Endothelial cell of umbilical vein (primary cell): ENCODE measurements around the gene DSPP. TPM values are rescaled to one million over a fixed set of nuclear protein-coding genes. Genes with fewer than 3 reads are reported as not detected.

Source experiments
- BruUV-seq: library from RNA; stranded (reverse); fragments of 400-500 nt; replicated peaks from 2 replicates; lab custom pipeline; 2021; lab: Mats Ljungman, UMichigan
- CTCF ChIA-PET: fragments of 300-600, 350-600 bp; sonication (Branson Sonifier 250); formaldehyde crosslinking; loops from one replicate; lab custom pipeline; 2021; ENCODE audit warnings: antibody characterized with exemption, inconsistent platforms; lab: Charles Lee
- POLR2A ChIA-PET: fragments of 300-600, 350-600 bp; sonication (Branson Sonifier 250); formaldehyde crosslinking; loops from one replicate; lab custom pipeline; 2021; ENCODE audit warnings: antibody characterized with exemption, inconsistent platforms; lab: Charles Lee
- DNase-seq: peaks from one replicate; pipeline ENCODE4 v3.0.0-alpha.2; 2011; ENCODE audit warnings: low read depth, low spot score
- FAIRE-seq: peaks from 2 replicates; lab custom pipeline; 2011; peaks lifted over from hg19 to GRCh38; lab: Jason Lieb, UNC
- H2AFZ ChIP-seq: 2 replicates; pipeline ENCODE4 v1.6.0; 2012; ENCODE audit warnings: low read depth, low read length, control low read depth, inconsistent platforms
- H3K27ac ChIP-seq: 2 replicates; pipeline ENCODE4 v1.5.1; 2011; ENCODE audit warnings: low read depth, mild to moderate bottlenecking, control low read depth, low read length, moderate library complexity; ENCODE audit not compliant: insufficient read depth
- H3K27me3 ChIP-seq, 2 experiments: 2 replicates each; pipeline versions ENCODE4 v1.6.0 to v1.6.1; 2011; ENCODE audit warnings: low read length in 2 of 2, mixed read lengths in 1 of 2; ENCODE audit not compliant: control insufficient read depth in 2 of 2, insufficient read depth in 2 of 2
- H3K36me3 ChIP-seq, 2 experiments: 2 replicates in 1 of 2; 3 replicates in 1 of 2; pipeline ENCODE4 v1.5.1; 2011; ENCODE audit warnings: low read length in 2 of 2, mild to moderate bottlenecking in 1 of 2, moderate library complexity in 1 of 2; ENCODE audit not compliant: control insufficient read depth in 2 of 2, insufficient read depth in 2 of 2; ENCODE audit errors: extremely low read depth in 1 of 2
- H3K4me1 ChIP-seq: 3 replicates; pipeline ENCODE4 v1.5.1; 2011; ENCODE audit warnings: mild to moderate bottlenecking, low read length; ENCODE audit not compliant: control insufficient read depth, insufficient read depth; ENCODE audit errors: extremely low read depth
- H3K4me2 ChIP-seq: 2 replicates; pipeline ENCODE4 v1.6.1; 2011; ENCODE audit warnings: low read length, control low read depth, mixed read lengths; ENCODE audit not compliant: insufficient read depth
- H3K4me3 ChIP-seq, 3 experiments: fragments of 200-600 bp in 1 of 3; sonication (generic), shearing (Covaris generic) in 1 of 3; replicated peaks in 1 of 3; 2 replicates each; pipeline ENCODE4 v1.5.1; 2011 to 2016; ENCODE audit warnings: control low read depth in 3 of 3, low read length in 3 of 3, mild to moderate bottlenecking in 2 of 3, inconsistent platforms in 1 of 3, low read depth in 1 of 3, moderate library complexity in 1 of 3; ENCODE audit not compliant: insufficient read depth in 1 of 3
- H3K79me2 ChIP-seq: 2 replicates; pipeline ENCODE4 v1.6.0; 2012; ENCODE audit warnings: low read length, inconsistent platforms; ENCODE audit not compliant: control insufficient read depth, insufficient read depth
- H3K9ac ChIP-seq: replicated peaks from 2 replicates; pipeline ENCODE3; 2011; ENCODE audit warnings: low read length, control low read depth; ENCODE audit not compliant: insufficient read depth; ENCODE audit errors: extremely low read depth
- H3K9me1 ChIP-seq: replicated peaks from 3 replicates; pipeline ENCODE4 v1.6.0; 2011; ENCODE audit warnings: mild to moderate bottlenecking, low read length; ENCODE audit not compliant: control insufficient read depth, insufficient read depth; ENCODE audit errors: extremely low read depth
- H3K9me3 ChIP-seq: replicated peaks from 2 replicates; pipeline ENCODE4 v1.5.1; 2012; ENCODE audit warnings: low read length, inconsistent platforms; ENCODE audit not compliant: control insufficient read depth, insufficient read depth
- H4K20me1 ChIP-seq: replicated peaks from 2 replicates; pipeline ENCODE3; 2011; ENCODE audit warnings: mild to moderate bottlenecking, low read length; ENCODE audit not compliant: control insufficient read depth, insufficient read depth; ENCODE audit errors: extremely low read depth
- CTCF ChIP-seq, 2 donors: IDR thresholded peaks; 1 replicate in 1 of 2; 2 replicates in 1 of 2; pipeline ENCODE4 v1.5.1; 2011; ENCODE audit warnings: low read length in 2 of 2, mild to moderate bottlenecking in 2 of 2, moderate library complexity in 2 of 2, control low read depth in 1 of 2, inconsistent platforms in 1 of 2, low read depth in 1 of 2; ENCODE audit not compliant: insufficient read depth in 1 of 2; ENCODE audit errors: extremely low read depth in 1 of 2
- JUN ChIP-seq: IDR thresholded peaks from 2 replicates; pipeline ENCODE4 v1.6.1; 2011; ENCODE audit warnings: borderline replicate concordance, low read depth; ENCODE audit not compliant: insufficient read length, insufficient read depth
- MYC ChIP-seq: IDR thresholded peaks from one replicate; pipeline ENCODE4 v1.6.1; 2011; ENCODE audit warnings: mild to moderate bottlenecking, low read depth, low read length
- POLR2AphosphoS5 ChIP-seq: IDR thresholded peaks from 2 replicates; pipeline ENCODE4 v1.6.1; 2012; ENCODE audit warnings: low read depth, mild to moderate bottlenecking, control low read depth, low read length, moderate library complexity; ENCODE audit not compliant: insufficient read depth
- dilution Hi-C: fragments of 300-500 bp; cut with MboI; formaldehyde crosslinking; loops from one replicate; pipeline ENCODE4 v1.15.0; 2019; ENCODE audit warnings: low sequenced_read_pairs; ENCODE audit not compliant: extremely low pct_ligation_motif_present
- intact Hi-C: fragments of 100-400 bp; cut with micrococcal nuclease; formaldehyde crosslinking; loops from one replicate; pipeline ENCODE4 v1.10.0; 2022
- polyA plus RNA-seq, 4 experiments: library from polyadenylated mRNA; depleted of rRNA in 3 of 4; stranded (reverse) in 3 of 4; unstranded in 1 of 4; fragments of >200 nt; gene quantifications; 2 replicates each; pipeline versions ENCODE4 v1.2.1 to v1.2.3, GENCODE V29; 2011 to 2012; ENCODE audit warnings: missing spikeins in 1 of 4
- total RNA-seq: library from RNA; stranded (reverse); gene quantifications from 2 replicates; pipeline ENCODE4 v1.2.3, GENCODE V29; 2021
- TF ChIP-seq, protein P1 (sequence below): IDR thresholded peaks from 2 replicates; pipeline ENCODE4 v1.6.1; 2011; ENCODE audit not compliant: insufficient read depth, insufficient read length

The DSPP gene
- total and polyA plus RNA-seq, 2 donors (not counting 3 experiments of a cell fraction or from before 2014, with no cell fraction given): not detected

GRCh38 chr4:87560802-87561201 is 47.5 kb upstream of the DSPP start:
- CTCF ChIA-PET: interaction anchor here (1.5 kb wide), 1 partner anchor 17 kb away, joined by 3 read pairs; no protein-coding TSS in a partner anchor
- dilution Hi-C loops: no loop called here
- BruUV-seq: no TSS peak

More at GRCh38 chr4:87560802-87561201, 47.5 kb upstream of the DSPP start:
- no peak overlapping the region for H3K9ac ChIP-seq
- DNase-seq: no peak
- no peaks in the 10 kb centered on the region for H3K79me2 ChIP-seq
- no peak overlapping the region for H3K4me2 ChIP-seq
- no peak for TF ChIP-seq CTCF (IDR thresholded peaks at IDR 0.05; ENCODE audit: extremely low read depth in 1 of 2, insufficient read depth in 1 of 2, low read depth in 1 of 2, low read length in 2 of 2)
- TF ChIP-seq POLR2AphosphoS5: no peak
- TF ChIP-seq MYC: no peak
- TF ChIP-seq JUN: no peak
- TF ChIP-seq, protein P1, sequence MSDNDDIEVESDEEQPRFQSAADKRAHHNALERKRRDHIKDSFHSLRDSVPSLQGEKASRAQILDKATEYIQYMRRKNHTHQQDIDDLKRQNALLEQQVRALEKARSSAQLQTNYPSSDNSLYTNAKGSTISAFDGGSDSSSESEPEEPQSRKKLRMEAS: no peak
- POLR2A ChIA-PET: no interaction called here
- H3K27me3 ChIP-seq: no peaks in the 10 kb centered on the region
- H3K9me3 ChIP-seq: no peaks in the 10 kb centered on the region
- H3K9me1 ChIP-seq: no peaks in the 10 kb centered on the region
- no peaks in the 10 kb centered on the region for H3K36me3 ChIP-seq
- intact Hi-C loops: no loop called here
- no peak for FAIRE-seq
- H3K4me1 ChIP-seq: no peaks in the 10 kb centered on the region
- no peak overlapping the region for H3K27ac ChIP-seq
- no peak overlapping the region for H2AFZ ChIP-seq
- no peak overlapping the region for H3K4me3 ChIP-seq
- H4K20me1 ChIP-seq: no peaks in the 10 kb centered on the region
